Measurements from ENCODE around the gene KCNE1. TPM values are rescaled to one million over a fixed set of nuclear protein-coding genes. Genes with fewer than 3 reads are reported as not detected.
A peak's percentile ranks its signal among the peaks of the same experiment; 100 is the strongest.

Gene KCNE1
- total RNA-seq, 3 donors from 2014 or later: 0.32 to 1.4 (median 0.55) TPM

- H3K36me3 ChIP-seq (ENCODE audit: low read depth): no peaks in the 10 kb centered on the region
- ATAC-seq: no peak
- no peak for TF ChIP-seq CTCF (IDR thresholded peaks at IDR 0.05)
- peaks cover 19% of the 10 kb centered on the region for H3K4me1 ChIP-seq (ENCODE audit: low read depth)
- H3K4me3 ChIP-seq: no peak overlapping the region
- intact Hi-C loops (cut with DNase I, micrococcal nuclease): no loop called here
- no peak for DNase-seq
- H3K9me3 ChIP-seq: no peaks in the 10 kb centered on the region
Measured at GRCh38 chr21:34521561-34521960, 9.6 kb upstream of the KCNE1 start.

DNA sequence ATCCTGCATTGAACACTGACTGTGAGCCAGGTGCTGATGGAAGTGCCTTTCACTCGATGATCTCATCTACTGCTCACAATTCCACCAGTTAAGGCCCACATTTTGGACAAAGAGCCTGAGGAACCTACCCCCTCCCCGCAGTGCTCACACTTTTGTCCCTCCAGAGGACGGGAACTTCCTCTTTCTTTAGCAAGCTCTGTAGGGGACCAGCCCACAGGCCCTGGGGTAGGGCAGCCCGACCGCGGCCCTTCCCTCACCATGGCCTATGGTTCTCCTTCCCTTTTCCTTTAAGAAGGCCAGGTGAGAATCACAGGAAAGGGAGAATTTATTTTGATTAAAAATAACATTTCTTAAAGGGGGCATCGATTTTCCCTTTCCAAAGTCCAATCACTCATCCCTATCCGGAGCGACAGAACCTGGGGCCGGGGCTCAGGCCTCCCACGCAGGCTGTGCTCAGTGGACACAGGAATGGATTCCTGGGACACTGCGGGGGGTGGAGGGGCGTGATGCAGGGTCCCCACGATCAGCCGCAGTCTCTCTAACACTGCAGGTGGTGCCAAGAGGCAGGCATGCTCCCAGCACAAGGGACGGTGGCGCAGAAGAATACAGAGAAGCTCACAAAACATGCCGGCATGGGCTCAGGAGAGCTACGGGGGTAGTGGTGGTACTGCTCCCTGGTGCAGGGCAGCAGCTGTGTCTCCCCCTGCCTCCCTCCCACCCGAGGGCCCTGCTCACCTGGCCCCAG is 8.9 kb upstream of the KCNE1 start:
- DNase-seq (no peak), ATAC-seq (no peak)
- TF ChIP-seq CTCF (IDR thresholded peaks at IDR 0.05): no peak
- Histone ChIP-seq H3K36me3 (ENCODE audit: low read depth) (no peaks in the 10 kb centered on the region), H3K4me3 (no peak overlapping the region), H3K4me1 (ENCODE audit: low read depth) (peaks cover 19% of the 10 kb centered on the region), H3K9me3 (no peaks in the 10 kb centered on the region)
- intact Hi-C loops (cut with DNase I, micrococcal nuclease): no loop called here

GRCh38 chr21:34520281-34520680 is 8.3 kb upstream of the KCNE1 start:
- Histone ChIP-seq H3K36me3 (ENCODE audit: low read depth) (no peaks in the 10 kb centered on the region), H3K4me1 (ENCODE audit: low read depth) (peaks cover 19% of the 10 kb centered on the region), H3K9me3 (no peaks in the 10 kb centered on the region), H3K4me3 (no peak overlapping the region)
- TF ChIP-seq CTCF (IDR thresholded peaks at IDR 0.05): no peak
- DNase-seq (no peak), ATAC-seq (no peak)
- intact Hi-C loops (cut with DNase I, micrococcal nuclease): no loop called here

- intact Hi-C loops (cut with DNase I, micrococcal nuclease): no loop called here
- Histone ChIP-seq H3K36me3 (ENCODE audit: low read depth) (no peaks in the 10 kb centered on the region), H3K4me1 (ENCODE audit: low read depth) (peaks cover 19% of the 10 kb centered on the region), H3K4me3 (no peak overlapping the region), H3K9me3 (no peaks in the 10 kb centered on the region)
- no peak for ATAC-seq
- TF ChIP-seq CTCF (IDR thresholded peaks at IDR 0.05): no peak
- no peak for DNase-seq
Measured at GRCh38 chr21:34519694-34520093, 7.7 kb upstream of the KCNE1 start.

DNA sequence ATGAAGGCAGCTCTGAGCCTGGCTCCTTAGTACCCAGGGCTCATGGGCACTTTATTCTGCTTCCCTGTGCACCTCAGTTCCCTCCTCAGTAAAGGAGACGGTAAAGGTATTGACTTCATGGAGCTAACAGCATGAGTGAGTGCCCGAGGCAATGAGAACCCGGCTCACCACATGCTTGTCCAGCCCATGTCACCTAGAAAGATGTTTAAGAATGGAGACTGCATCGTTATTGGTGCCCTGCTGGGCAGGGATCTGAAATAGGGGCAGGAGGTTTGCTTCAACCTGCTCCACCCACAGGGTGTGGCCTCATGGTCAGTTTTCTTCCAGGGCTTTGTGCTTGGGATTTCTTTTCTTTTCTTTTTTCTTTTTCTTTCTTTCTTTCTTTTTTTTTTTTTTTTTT is 7.0 kb upstream of the KCNE1 start:
- TF ChIP-seq CTCF (IDR thresholded peaks at IDR 0.05): no peak
- no peak for ATAC-seq
- Histone ChIP-seq H3K36me3 (ENCODE audit: low read depth) (no peaks in the 10 kb centered on the region), H3K9me3 (no peaks in the 10 kb centered on the region), H3K4me3 (no peak overlapping the region), H3K4me1 (ENCODE audit: low read depth) (peaks cover 13% of the 10 kb centered on the region)
- peak in 1 of 3 donors; percentile 40 for DNase-seq
- intact Hi-C loops (cut with DNase I, micrococcal nuclease): no loop called here

Measured in mucosa of descending colon (tissue), 3 donors.